Measurements from ENCODE around the gene TCF7. TPM values are rescaled to one million over a fixed set of nuclear protein-coding genes. Genes with fewer than 3 reads are reported as not detected.

Gene TCF7
- total RNA-seq: 76.3 and 77.2 TPM in 2 replicates

DNA sequence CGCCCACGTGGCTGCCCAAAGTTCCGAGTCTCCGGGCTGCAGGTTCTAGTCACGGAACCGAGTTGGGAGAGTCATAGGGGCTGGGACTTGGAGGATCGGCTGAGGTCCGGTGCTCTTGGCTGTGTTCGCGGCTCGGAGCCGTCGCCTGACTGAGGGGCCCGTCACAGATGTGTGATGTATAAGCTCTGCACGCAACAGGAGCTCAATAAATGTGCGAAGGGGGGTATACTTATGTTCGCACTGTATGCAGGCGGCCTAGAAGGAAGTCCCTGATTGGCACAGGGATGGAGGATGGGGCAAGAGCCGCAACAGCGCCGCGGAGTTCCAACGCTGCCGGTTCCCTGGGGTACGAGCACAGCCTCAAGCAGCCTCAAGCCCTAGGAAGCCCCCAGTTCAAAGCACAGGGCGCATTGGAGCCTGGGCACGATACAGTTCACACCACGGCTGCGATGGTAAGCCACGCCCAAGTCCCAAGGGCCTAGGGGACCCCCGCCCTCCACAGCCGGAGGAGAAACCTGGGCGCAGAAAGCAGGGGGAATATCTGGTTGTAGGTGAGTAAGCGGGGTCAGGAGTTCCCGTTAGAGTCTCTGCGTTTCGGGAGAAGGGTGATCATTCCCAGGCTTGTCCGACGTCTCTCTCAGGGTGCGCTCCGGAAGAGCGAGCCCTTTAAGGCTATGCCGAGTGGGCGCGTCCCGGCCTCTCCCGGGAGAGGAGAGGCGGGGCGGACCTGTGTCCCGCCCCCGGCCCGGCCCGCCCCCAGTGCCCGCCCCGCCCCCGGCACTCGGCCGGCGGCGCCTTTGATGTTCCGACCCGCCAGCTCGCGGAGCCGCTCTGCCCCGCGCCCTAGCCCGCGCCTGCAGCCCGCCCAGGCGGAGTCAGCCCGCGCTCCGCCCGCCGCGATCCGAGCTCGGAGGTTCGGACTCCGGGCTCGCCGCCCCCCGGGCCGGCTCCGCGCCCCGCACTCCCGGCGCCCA is at the start of gene TCF7:
Gene TCF7 (plus strand): TSS at position 780 of the 974 bp plus-strand sequence. CDS start 226 bp downstream, outside the sequence.
- peak; percentile 66 for DNase-seq (ENCODE audit: low spot score)
- Mint-ChIP-seq H3K36me3 (ENCODE audit: low read depth) (peaks cover 21% of the 10 kb centered on the region), H3K9me3 (no peaks in the 10 kb centered on the region), H3K27ac (peak within 1 kb of the TSS; percentile 87), H3K4me3 (peak within 1 kb of the TSS; percentile 83), H3K4me1 (ENCODE audit: low read depth) (peaks cover 71% of the 10 kb centered on the region), H3K27me3 (ENCODE audit: insufficient read depth) (peaks cover 30% of the 10 kb centered on the region)
- intact Hi-C loops (cut with micrococcal nuclease): loop anchor here (1.0 kb wide), 1 partner anchor 31 kb away; no protein-coding TSS in a partner anchor

DNA sequence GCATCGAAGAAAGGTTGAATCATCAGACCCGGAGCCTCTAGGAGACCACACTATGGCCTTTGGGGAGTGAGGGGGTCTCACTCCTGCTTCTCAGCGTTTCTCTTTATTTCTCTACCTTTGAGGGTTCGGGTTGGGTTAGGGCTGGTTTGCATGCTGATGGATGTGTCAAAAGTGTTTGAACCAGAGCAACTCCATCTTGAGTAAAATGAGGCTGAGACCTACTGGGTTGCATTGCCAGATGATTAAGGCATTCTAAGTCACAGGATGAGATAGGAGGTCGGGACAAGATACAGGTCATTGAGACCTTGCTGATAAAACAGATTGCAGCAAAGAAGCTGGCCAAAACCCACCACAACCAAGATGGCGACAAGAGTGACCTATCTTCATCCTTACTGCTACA is 44.9 kb upstream of the TCF7 start:
- no peak for DNase-seq (ENCODE audit: low spot score)
- H3K27me3 Mint-ChIP-seq (ENCODE audit: insufficient read depth): peaks cover 7% of the 10 kb centered on the region
- H3K36me3 Mint-ChIP-seq (ENCODE audit: low read depth): peaks cover 3% of the 10 kb centered on the region
- H3K4me1 Mint-ChIP-seq (ENCODE audit: low read depth): peaks cover 52% of the 10 kb centered on the region
- H3K4me3 Mint-ChIP-seq: peak overlapping the region; percentile 50
- peak overlapping the region; percentile 54 for H3K27ac Mint-ChIP-seq
- H3K9me3 Mint-ChIP-seq: no peaks in the 10 kb centered on the region
- intact Hi-C loops (cut with micrococcal nuclease): loop anchor here (2.0 kb wide), 2 partner anchors 17 to 65 kb away; partner anchors contain the start of gene VDAC1

DNA sequence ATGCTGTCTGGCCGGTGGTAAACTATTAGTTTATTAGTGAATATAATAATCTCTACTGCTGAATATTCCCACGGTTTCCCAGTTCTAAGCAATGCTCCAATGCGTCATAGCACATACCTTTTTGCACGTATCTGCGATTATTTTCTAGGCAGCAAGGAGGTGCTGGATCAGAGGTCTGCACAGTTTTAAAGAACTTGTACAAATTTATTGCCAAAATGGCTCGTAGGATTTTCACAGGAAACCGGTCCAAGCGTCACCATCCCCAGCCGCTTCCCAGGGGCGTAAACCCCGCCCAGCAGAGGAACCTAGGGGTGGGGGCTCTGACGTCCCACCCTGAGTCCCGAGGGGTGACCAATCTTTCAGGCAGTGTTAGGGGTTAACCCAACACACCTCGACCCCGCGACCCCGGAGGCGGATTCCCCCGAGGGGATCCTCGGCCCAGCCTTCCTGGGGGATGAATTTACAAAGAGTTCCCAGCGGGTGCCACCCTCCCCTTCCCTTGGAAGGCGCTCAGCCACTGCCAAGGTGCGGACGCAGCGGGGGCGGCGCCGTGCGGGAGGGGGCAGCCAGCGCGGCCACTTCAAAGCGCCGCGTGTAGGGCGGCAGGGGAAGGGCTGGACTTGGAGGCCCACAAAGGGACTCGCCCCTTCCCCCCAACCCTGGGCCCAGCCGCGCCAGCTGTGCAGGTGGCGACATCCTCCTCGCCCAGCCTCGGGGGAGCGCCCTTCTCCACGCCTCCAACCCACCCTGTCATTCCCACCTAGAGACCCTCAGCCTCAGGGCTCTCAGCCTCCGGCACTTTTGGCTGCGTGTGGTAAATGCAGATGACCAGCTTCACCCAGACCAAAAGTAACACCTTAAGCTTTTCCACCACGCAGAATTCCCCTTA is 43.5 kb upstream of the TCF7 start:
- H3K36me3 Mint-ChIP-seq (ENCODE audit: low read depth): peaks cover 3% of the 10 kb centered on the region
- H3K4me3 Mint-ChIP-seq: peak overlapping the region; percentile 77
- H3K27me3 Mint-ChIP-seq (ENCODE audit: insufficient read depth): peaks cover 7% of the 10 kb centered on the region
- no peaks in the 10 kb centered on the region for H3K9me3 Mint-ChIP-seq
- H3K4me1 Mint-ChIP-seq (ENCODE audit: low read depth): peaks cover 52% of the 10 kb centered on the region
- peak overlapping the region; percentile 91 for H3K27ac Mint-ChIP-seq
- no peak for DNase-seq (ENCODE audit: low spot score)
- intact Hi-C loops (cut with micrococcal nuclease): loop anchor here (1.0 kb wide), 6 partner anchors 8 to 197 kb away; no protein-coding TSS in a partner anchor

DNA sequence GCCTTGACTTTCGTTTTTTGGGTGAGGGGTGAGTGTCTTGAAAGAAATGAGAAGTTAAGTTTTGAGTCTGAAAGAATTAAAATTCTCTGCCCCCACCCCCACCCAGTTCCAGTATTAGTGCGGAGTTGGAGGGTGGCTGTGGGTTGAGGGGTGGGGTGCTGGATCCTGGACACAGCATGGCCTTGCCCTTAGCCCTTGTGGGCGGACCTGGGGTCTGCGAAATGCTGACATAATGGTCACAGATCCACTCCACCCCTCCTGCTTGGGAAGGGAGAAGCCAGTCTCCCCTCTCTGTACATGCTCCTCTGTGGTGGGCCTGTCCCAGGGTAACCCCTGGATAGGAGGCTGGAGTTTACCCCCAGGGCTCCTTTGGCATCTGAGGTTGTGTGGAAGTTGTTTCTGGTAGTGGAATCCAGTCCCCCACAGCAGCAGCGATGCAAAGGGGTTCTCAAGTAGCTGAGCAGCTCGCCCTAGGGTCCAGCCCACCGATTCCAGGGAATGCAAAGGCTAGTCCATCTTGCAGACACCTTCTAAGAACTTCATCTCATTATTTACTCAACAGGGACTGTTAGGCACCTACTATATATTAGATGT is 42.8 kb upstream of the TCF7 start:
- H3K36me3 Mint-ChIP-seq (ENCODE audit: low read depth): peaks cover 3% of the 10 kb centered on the region
- intact Hi-C loops (cut with micrococcal nuclease): loop anchor here (1.0 kb wide), 6 partner anchors 8 to 197 kb away; no protein-coding TSS in a partner anchor
- peak overlapping the region; percentile 77 for H3K4me3 Mint-ChIP-seq
- H3K27ac Mint-ChIP-seq: peak overlapping the region; percentile 91
- H3K27me3 Mint-ChIP-seq (ENCODE audit: insufficient read depth): peaks cover 7% of the 10 kb centered on the region
- peaks cover 52% of the 10 kb centered on the region for H3K4me1 Mint-ChIP-seq (ENCODE audit: low read depth)
- no peaks in the 10 kb centered on the region for H3K9me3 Mint-ChIP-seq
- no peak for DNase-seq (ENCODE audit: low spot score)

DNA sequence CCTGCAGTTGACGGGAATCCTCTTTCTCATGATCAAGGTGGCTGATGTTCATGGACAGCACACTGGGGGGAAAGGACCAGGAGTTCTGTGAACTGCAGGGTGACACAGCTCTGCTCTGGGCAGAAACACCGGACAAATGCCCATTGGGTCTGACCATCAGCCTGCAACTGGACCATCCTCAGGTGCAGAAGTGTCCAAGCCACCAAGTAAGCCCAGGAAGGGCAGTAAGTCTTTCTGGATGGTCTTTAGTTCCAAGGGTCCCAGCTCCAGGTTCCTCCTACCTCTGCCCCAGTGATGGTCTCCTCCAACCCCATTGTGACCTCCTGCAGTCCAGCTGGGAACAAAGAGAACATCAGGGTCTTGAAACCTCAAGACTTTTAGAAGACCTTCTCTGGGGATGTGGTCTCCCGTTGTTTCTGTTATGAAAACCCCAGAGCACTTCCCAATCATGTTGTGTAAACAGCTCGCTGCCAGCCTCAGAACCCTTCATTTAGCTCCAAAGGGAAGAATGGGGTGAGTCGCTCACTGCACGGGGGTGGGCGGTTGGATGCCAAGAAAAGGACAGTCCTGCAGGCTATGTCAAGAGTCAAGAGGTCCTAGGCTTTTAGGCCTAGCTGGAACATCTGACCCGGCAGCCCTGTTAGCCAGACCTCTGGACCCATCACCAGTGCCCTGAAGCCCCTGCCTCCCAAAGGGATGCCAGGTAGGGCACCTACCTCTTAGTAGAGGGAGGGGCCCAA is 41.8 kb upstream of the TCF7 start:
- Mint-ChIP-seq H3K9me3 (no peaks in the 10 kb centered on the region), H3K27ac (no peak overlapping the region), H3K4me3 (no peak overlapping the region), H3K4me1 (ENCODE audit: low read depth) (peaks cover 56% of the 10 kb centered on the region), H3K36me3 (ENCODE audit: low read depth) (peaks cover 7% of the 10 kb centered on the region), H3K27me3 (ENCODE audit: insufficient read depth) (peaks cover 10% of the 10 kb centered on the region)
- intact Hi-C loops (cut with micrococcal nuclease): no loop called here
- no peak for DNase-seq (ENCODE audit: low spot score)

DNA sequence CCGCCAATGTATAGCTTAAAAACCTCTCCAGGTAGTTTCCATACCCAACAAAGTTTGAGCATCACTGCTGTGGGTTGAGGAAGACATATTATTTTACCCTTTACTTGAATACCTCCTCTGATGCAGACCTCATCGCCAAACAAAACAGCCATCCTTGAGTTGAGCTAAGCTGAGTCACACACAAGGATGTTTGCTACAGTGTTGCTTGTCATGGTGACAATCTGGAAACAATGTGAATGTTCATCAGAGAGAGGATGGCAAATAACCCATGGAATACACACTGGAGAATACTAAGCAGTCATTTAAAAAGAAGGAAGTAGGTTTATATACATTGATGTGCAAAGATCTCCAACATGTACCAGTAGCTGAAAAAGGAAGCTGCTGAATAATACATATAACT is 41.1 kb upstream of the TCF7 start:
- Mint-ChIP-seq H3K4me1 (ENCODE audit: low read depth) (peaks cover 55% of the 10 kb centered on the region), H3K36me3 (ENCODE audit: low read depth) (peaks cover 4% of the 10 kb centered on the region)
- no peak for DNase-seq (ENCODE audit: low spot score)

DNA sequence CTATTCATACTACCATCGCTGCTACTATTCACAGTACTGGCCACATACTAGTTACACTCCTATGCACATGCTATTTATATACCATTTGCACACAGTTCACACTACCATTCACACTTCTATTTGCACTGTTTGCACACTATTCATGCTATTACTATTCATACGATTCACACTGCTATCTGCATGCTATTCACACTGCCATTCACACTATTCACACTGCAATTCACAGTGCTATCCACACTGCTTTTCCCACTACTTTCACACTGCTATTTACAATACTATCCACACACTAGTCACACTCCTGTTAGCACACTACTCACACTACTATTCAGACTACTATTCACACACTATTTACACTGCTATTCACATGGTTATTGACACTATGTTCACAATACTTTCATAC is 39.4 kb upstream of the TCF7 start:
- peaks cover 51% of the 10 kb centered on the region for H3K4me1 Mint-ChIP-seq (ENCODE audit: low read depth)
- H3K4me3 Mint-ChIP-seq: no peak overlapping the region
- no peaks in the 10 kb centered on the region for H3K9me3 Mint-ChIP-seq
- peaks cover 5% of the 10 kb centered on the region for H3K36me3 Mint-ChIP-seq (ENCODE audit: low read depth)
- intact Hi-C loops (cut with micrococcal nuclease): loop anchor here (5.0 kb wide), 1 partner anchor 1127 kb away; no protein-coding TSS in a partner anchor
- DNase-seq (ENCODE audit: low spot score): no peak
- peaks cover 7% of the 10 kb centered on the region for H3K27me3 Mint-ChIP-seq (ENCODE audit: insufficient read depth)
- no peak overlapping the region for H3K27ac Mint-ChIP-seq

More for the DNA sequence above, 41.1 kb upstream of the TCF7 start:
- Mint-ChIP-seq H3K27ac (peak overlapping the region; percentile 50), H3K4me3 (no peak overlapping the region), H3K27me3 (ENCODE audit: insufficient read depth) (peaks cover 10% of the 10 kb centered on the region), H3K9me3 (no peaks in the 10 kb centered on the region)
- intact Hi-C loops (cut with micrococcal nuclease): no loop called here

DNA sequence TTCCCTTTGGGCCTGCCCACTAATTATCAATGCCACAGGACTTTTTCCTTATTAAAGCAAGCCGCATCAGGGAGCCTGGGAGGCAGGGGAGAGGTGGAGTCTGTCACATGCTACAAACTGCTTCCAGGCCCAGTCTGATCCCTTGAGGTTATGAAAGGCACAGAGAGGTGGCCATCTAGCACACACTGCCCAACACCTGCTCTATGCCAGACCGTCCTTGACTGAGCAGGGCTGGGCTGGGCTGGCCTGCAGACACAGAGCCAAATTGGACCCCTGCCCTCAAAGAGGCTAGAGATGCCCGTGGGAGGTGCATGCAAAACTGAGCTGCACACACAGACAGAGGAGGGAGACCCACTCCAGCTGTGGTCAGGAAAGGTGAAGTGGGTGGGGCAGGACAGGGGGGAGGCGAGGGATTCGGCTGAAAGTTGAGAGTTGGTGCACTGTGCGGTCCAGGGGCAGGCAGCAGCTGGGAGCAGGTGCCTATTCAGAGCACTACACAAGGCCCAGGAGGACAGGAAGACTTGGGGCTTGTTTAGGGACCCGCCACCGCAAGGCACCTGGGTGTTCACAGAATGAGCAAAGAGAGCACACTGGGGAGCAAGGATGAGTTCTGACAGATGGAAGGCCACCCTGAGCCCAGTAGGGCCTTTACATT is 36.4 kb upstream of the TCF7 start:
- peak overlapping the region; percentile 53 for H3K27ac Mint-ChIP-seq
- intact Hi-C loops (cut with micrococcal nuclease): loop anchor here (5.0 kb wide), 1 partner anchor 1124 kb away; no protein-coding TSS in a partner anchor

DNA sequence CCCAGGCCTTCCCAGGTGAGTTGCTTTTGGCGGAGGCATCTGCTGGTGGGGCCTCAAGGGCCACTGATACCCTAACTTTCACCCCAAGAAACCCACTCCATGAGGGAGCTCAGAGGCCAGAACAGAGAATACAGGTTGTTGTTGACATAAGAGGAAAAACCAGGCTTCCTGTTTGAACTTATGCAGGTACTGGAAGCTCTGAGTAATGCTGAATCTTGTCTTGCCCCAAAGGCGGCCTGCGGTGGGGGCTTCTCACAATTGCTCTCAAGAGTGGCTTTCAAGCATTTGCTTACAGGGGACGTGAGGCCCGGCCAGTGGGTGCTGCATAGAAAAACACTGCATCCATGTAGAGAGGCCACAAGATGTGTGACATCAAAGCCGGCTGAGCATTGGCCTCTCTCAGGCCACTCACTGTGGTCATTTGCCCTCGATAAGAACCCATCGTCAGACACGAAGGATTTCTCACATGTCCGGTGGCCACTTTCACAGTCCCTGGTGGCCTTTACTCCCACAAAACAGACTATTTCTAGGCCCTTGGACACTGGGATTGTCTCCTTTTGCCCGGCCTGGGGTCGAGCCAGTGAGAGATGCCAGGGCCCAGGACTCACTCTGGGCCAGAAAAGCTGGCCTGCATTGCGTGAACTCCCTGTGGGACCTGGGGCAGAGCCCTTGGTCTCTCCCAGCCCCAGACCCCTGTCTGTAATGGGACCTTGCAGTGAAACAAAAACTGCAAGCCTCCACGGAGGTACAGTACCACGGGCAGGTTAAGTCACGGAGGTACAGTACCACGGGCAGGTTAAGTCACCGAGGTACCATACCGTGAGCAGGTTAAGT is 34.5 kb upstream of the TCF7 start:
- intact Hi-C loops (cut with micrococcal nuclease): loop anchor here (1.0 to 5.0 kb wide), 3 partner anchors 7 to 1122 kb away; no protein-coding TSS in a partner anchor
- no peaks in the 10 kb centered on the region for H3K9me3 Mint-ChIP-seq
- H3K27ac Mint-ChIP-seq: peak overlapping the region; percentile 89
- peaks cover 47% of the 10 kb centered on the region for H3K4me1 Mint-ChIP-seq (ENCODE audit: low read depth)
- peaks cover 5% of the 10 kb centered on the region for H3K36me3 Mint-ChIP-seq (ENCODE audit: low read depth)
- H3K4me3 Mint-ChIP-seq: no peak overlapping the region
- H3K27me3 Mint-ChIP-seq (ENCODE audit: insufficient read depth): peaks cover 9% of the 10 kb centered on the region
- DNase-seq (ENCODE audit: low spot score): peak; percentile 49

More for the DNA sequence above, 36.4 kb upstream of the TCF7 start:
- Mint-ChIP-seq H3K4me1 (ENCODE audit: low read depth) (peaks cover 45% of the 10 kb centered on the region), H3K27me3 (ENCODE audit: insufficient read depth) (peaks cover 5% of the 10 kb centered on the region), H3K36me3 (ENCODE audit: low read depth) (peaks cover 5% of the 10 kb centered on the region), H3K9me3 (no peaks in the 10 kb centered on the region), H3K4me3 (no peak overlapping the region)
- DNase-seq (ENCODE audit: low spot score): no peak

DNA sequence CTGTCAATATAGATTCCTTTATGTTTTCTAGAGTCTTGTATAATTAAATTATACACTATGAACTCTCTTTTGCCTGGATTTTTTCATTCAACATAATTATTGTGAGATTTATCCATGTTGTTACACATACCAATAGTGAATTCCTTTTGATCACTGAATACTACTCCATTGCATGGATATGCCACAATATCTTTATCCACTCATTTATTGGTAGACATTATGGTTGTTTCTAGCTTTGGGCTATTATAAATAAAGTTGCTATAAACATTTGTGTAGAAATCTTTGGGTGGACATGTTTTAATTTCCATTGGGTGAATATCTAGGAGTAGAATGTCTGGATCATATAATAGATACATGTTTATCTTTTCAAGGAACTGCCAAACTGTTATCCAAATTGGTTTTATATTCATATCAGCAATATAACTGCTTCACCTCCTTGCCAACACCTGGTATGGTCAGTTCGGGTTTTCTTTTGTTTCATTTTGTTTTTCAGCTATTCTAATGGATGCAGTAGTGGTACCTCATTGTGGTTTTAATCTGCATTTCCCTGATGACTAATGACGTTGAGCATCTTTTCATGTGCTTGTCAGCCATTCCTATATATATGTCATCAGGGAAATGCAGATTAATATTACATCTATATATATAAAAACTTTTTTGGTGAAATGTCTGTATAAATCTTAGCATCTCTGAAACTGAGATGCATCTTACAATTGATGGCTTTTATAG is 32.1 kb upstream of the TCF7 start:
- Mint-ChIP-seq H3K27me3 (ENCODE audit: insufficient read depth) (peaks cover 9% of the 10 kb centered on the region), H3K27ac (no peak overlapping the region), H3K4me3 (no peak overlapping the region), H3K4me1 (ENCODE audit: low read depth) (peaks cover 59% of the 10 kb centered on the region), H3K9me3 (no peaks in the 10 kb centered on the region), H3K36me3 (ENCODE audit: low read depth) (peaks cover 5% of the 10 kb centered on the region)
- DNase-seq (ENCODE audit: low spot score): no peak
- intact Hi-C loops (cut with micrococcal nuclease): no loop called here

Data from activated T-helper 1 cell treated with anti-CD3 and anti-CD28 coated beads, Interleukin-12 subunit alpha, Interleukin-12 subunit beta, Interleukin-2, Interleukin-4 antibody, amounts not matched to agents 30 ng/mL and 10 ng/mL and 1 ng/mL, durations not matched to agents 14 hours and 24 hours and 36 hours (primary cell).